Thoracic aorta (tissue), 2 donors: Measurements from ENCODE around the gene DTWD1. TPM values are rescaled to one million over a fixed set of nuclear protein-coding genes. Genes with fewer than 3 reads are reported as not detected.
"Not testable (repeated sequence)": the region's sequence is repeated elsewhere in the genome, so short reads cannot be mapped to it uniquely, and the experiment has no call there.

Source experiments
- ATAC-seq: fragments of 150-250 bp; one replicate; pipeline ENCODE4 v1.8.0; 2017; ENCODE audit warnings: low read depth; ENCODE audit not compliant: insufficient number of reproducible peaks, low FRiP score
- DNase-seq: peaks from one replicate; pipeline ENCODE4 v3.0.0-alpha.2; 2020; ENCODE audit warnings: low spot score
- H3K27ac ChIP-seq, 2 donors: fragments of 200-600 bp; sonication (generic); 1 replicate in 1 of 2; 2 replicates in 1 of 2; pipeline ENCODE4 v1.5.1; 2016; ENCODE audit warnings: mild to moderate bottlenecking in 2 of 2, moderate library complexity in 2 of 2
- H3K27me3 ChIP-seq: fragments of 200-600 bp; sonication (generic); replicated peaks from 2 replicates; pipeline ENCODE4 v1.6.0; 2016; ENCODE audit warnings: mild to moderate bottlenecking; ENCODE audit not compliant: insufficient read depth
- H3K36me3 ChIP-seq: fragments of 200-600 bp; sonication (generic); one replicate; pipeline ENCODE4 v1.5.1; 2016
- H3K4me1 ChIP-seq, 2 donors: fragments of 200-600 bp; sonication (generic); 1 replicate in 1 of 2; 2 replicates in 1 of 2; pipeline versions ENCODE4 v1.5.1 to v1.6.0; 2016; ENCODE audit warnings: low read depth in 2 of 2, mild to moderate bottlenecking in 1 of 2; ENCODE audit not compliant: control insufficient read depth in 1 of 2
- H3K4me3 ChIP-seq: fragments of 200-600 bp; sonication (generic); 2 replicates; pipeline ENCODE4 v1.5.1; 2016; ENCODE audit warnings: mild to moderate bottlenecking
- H3K9me3 ChIP-seq: fragments of 200-600 bp; sonication (generic); 2 replicates; pipeline ENCODE4 v1.5.1; 2016
- total RNA-seq, 2 donors: library from RNA; depleted of rRNA; stranded (reverse); fragments of >200 nt; gene quantifications; one replicate each; pipeline versions ENCODE4 v1.1.0 to v1.2.3, GENCODE V29; 2016
- TF ChIP-seq, protein P1 (sequence below): fragments of 200-600 bp; sonication (generic); IDR thresholded peaks from one replicate; pipeline ENCODE4 v1.5.1; 2019; ENCODE audit warnings: antibody characterized with exemption

Gene DTWD1
- total RNA-seq, 2 donors from 2014 or later, result 14.5 to 20.4 TPM

DNA sequence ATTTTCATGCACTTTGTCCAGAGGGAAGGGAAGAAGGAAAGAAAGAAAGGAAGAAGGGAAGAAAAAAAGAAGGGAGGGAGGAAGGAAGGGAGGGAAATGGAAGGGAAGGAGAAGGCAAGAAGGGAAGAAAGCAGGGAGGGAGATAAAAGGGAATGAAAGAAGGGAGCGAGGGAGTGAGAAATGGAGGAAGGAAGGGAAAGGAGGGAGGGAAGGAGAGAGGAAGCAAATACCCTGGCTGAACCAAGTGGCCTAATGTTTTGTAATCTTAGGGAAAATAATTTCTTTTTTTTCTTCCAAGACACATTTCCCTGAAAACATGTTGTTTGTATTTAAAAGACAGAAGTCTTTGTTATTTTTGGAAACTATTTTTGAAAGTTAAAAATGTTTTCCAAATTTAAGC, 35.9 kb downstream of the DTWD1 start:
- no peaks in the 10 kb centered on the region for H3K27me3 ChIP-seq
- ATAC-seq (no peak), DNase-seq (no peak)
- H3K4me1 ChIP-seq, result peaks cover 0 to 7% of the 10 kb centered on the region in 2 donors
- TF ChIP-seq, protein P1, sequence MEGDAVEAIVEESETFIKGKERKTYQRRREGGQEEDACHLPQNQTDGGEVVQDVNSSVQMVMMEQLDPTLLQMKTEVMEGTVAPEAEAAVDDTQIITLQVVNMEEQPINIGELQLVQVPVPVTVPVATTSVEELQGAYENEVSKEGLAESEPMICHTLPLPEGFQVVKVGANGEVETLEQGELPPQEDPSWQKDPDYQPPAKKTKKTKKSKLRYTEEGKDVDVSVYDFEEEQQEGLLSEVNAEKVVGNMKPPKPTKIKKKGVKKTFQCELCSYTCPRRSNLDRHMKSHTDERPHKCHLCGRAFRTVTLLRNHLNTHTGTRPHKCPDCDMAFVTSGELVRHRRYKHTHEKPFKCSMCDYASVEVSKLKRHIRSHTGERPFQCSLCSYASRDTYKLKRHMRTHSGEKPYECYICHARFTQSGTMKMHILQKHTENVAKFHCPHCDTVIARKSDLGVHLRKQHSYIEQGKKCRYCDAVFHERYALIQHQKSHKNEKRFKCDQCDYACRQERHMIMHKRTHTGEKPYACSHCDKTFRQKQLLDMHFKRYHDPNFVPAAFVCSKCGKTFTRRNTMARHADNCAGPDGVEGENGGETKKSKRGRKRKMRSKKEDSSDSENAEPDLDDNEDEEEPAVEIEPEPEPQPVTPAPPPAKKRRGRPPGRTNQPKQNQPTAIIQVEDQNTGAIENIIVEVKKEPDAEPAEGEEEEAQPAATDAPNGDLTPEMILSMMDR, result no peak
- no peak overlapping the region for H3K27ac ChIP-seq
- H3K4me3 ChIP-seq, result no peak overlapping the region
- peaks cover 13% of the 10 kb centered on the region for H3K9me3 ChIP-seq
- H3K36me3 ChIP-seq, result no peaks in the 10 kb centered on the region

DNA sequence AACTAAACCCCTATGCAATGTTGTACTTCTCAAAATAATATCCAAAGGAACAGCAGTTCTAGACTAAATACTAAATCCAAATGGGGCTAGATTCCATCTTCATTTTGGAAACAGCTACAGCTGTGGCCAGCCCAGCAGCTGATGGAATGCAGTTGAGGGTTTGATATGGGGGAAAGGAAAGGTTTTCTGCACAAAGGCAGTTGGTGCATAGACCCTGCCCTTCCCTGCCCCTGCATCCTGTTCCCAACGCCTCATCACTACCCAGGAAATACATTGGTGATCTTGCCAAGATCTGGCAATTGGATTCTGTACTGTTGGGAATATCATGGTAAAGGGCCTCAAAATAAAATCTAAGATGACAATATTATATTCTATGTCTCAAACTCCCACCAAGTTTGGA, 43.9 kb downstream of the DTWD1 start:
- Histone ChIP-seq H3K4me3 (no peak overlapping the region), H3K36me3 (no peaks in the 10 kb centered on the region), H3K4me1 (no peaks in the 10 kb centered on the region), H3K27me3 (no peaks in the 10 kb centered on the region), H3K27ac (no peak overlapping the region), H3K9me3 (no peaks in the 10 kb centered on the region)
- TF ChIP-seq, protein P1, result no peak
- DNase-seq (no peak), ATAC-seq (no peak)

DNA sequence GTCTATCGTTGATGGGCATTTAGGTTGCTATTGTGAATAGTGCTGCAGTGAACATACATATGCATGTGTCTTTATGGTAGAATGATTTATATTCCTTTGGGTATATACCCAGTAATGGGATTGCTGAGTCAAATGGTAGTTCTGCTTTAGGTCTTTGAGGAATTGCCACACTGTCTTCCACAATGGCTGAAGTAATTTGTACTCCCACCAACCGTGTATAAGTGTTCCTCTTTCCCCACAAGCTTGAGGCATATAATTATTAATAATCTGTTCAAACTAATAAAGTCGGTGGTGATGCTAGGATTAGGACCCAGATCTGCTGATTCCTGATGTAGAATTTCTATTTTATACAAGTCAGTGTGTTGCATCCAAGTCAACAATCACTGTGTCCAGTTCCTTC, 45.6 kb downstream of the DTWD1 start:
- ATAC-seq, H3K27ac ChIP-seq, H3K36me3 ChIP-seq, DNase-seq, H3K4me1 ChIP-seq, H3K4me3 ChIP-seq, H3K9me3 ChIP-seq, H3K27me3 ChIP-seq: not testable (repeated sequence)

DNA sequence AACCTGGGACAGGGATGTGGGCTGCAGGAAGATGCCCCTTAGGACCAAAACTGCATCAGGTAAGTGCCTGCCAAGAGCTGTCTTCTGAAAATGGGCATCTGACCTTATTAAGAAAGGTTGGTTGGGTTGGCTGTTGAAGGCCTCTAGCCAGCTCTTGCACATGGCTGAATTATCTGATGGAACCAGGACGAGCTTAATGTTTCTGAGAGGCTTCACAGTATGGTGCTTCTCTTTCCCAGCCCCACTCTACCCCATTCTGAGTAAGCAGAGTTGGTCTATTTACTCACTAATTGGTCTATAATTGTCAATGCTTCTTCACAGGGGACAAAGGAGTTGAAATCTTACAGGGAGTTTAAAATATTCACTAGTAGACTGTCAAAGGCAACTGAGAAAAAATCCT, 48.4 kb downstream of the DTWD1 start:
- DNase-seq, result no peak
- Histone ChIP-seq H3K27me3 (no peaks in the 10 kb centered on the region), H3K4me1 (peaks cover 2 to 4% of the 10 kb centered on the region in 2 donors), H3K4me3 (no peak overlapping the region), H3K27ac (no peak overlapping the region), H3K36me3 (no peaks in the 10 kb centered on the region), H3K9me3 (no peaks in the 10 kb centered on the region)
- TF ChIP-seq, protein P1, result no peak
- ATAC-seq, result no peak

DNA sequence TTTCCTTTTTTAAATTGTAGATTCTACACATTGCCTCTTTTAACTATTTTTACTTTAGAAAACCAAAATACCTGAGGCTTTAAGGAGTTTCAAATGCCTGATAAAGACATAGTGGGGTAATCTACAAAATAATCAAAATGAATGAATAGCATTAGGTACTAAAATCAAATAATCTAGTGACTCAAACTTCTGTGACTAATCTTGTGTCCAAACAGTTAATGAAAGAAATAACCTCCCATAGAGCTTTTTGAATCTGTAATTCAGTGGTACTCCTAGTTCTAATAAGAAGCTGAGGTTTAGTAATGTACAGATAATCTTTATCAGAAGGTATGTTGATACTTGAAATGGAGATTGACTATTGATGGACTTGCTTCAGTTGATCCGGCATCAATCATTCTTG, 53.0 kb downstream of the DTWD1 start:
- H3K36me3 ChIP-seq, result no peaks in the 10 kb centered on the region
- H3K27me3 ChIP-seq, result no peaks in the 10 kb centered on the region
- no peak overlapping the region for H3K4me3 ChIP-seq
- H3K9me3 ChIP-seq, result no peaks in the 10 kb centered on the region
- H3K4me1 ChIP-seq, result peaks cover 7 to 32% of the 10 kb centered on the region in 2 donors
- TF ChIP-seq, protein P1, result no peak
- H3K27ac ChIP-seq, result no peak overlapping the region
- no peak for ATAC-seq
- DNase-seq, result no peak

DNA sequence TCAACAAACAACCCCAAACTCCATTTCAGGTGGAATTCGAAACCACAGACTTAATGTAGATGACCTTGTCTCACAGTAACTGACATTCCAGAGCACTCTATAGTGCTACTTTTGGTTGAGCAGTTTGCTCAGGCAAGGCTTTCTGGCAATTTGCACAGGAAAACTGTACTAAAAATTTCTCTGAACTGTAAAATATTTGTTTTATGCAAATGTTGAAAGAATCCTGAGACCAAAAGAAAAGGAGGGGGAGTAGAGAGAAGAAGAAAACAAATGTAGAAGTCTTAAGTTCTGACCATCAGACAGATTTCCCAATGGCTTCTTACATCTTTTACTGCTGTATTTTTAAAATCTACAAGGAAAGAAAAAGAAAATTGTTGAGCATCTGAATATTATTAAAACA, 53.5 kb downstream of the DTWD1 start:
- no peaks in the 10 kb centered on the region for H3K27me3 ChIP-seq
- peaks cover 7 to 37% of the 10 kb centered on the region in 2 donors for H3K4me1 ChIP-seq
- no peak overlapping the region for H3K4me3 ChIP-seq
- no peaks in the 10 kb centered on the region for H3K9me3 ChIP-seq
- TF ChIP-seq, protein P1, result no peak
- no peak overlapping the region for H3K27ac ChIP-seq
- DNase-seq (no peak), ATAC-seq (no peak)
- H3K36me3 ChIP-seq, result no peaks in the 10 kb centered on the region
